ENCODE results near the gene FAXDC2. TPM values are rescaled to one million over a fixed set of nuclear protein-coding genes. Genes with fewer than 3 reads are reported as not detected.

The FAXDC2 gene
- total and polyA plus RNA-seq, 2 of the 13 experiments (the other 11 are each of a cell fraction or from before 2014, with no cell fraction given) = 4.7 to 58.8 TPM

- TF ChIP-seq TFDP2 (CRISPR knock-in tag; IDR thresholded peaks at IDR 0.05) = 0 out of 2 replicates have a peak, but pooled peaks have one; percentile 21
Observed at GRCh38 chr5:154837009-154837901, 13.1 kb downstream of the FAXDC2 start (continued).

- Histone ChIP-seq H3K9me3 (ENCODE audit: low read length) (no peaks in the 10 kb centered on the region), H3K4me1 (ENCODE audit: insufficient read depth, low read length) (peaks cover 75% of the 10 kb centered on the region), H4K20me1 (ENCODE audit: insufficient read depth, low read length) (no peaks in the 10 kb centered on the region), H3K27ac (ENCODE audit: extremely low read length, insufficient read depth, low read length) (no peak overlapping the region), H3K4me3 (replicated peaks in 1 of 3; ENCODE audit: insufficient read depth in 1 of 3, low read depth in 2 of 3, low read length in 3 of 3) (no peak overlapping the region), H3K9ac (ENCODE audit: insufficient read depth, low read depth, low read length) (no peak overlapping the region), H3K4me2 (ENCODE audit: low read depth, low read length) (no peak overlapping the region), H3K27me3 (ENCODE audit: control insufficient read depth in 1 of 2, insufficient read depth in 2 of 2, low read length in 2 of 2) (no peaks in the 10 kb centered on the region), H3K79me2 (ENCODE audit: insufficient read depth, low read length) (no peaks in the 10 kb centered on the region), H3K36me3 (replicated peaks in 1 of 2; ENCODE audit: control insufficient read depth in 1 of 2, insufficient read depth in 2 of 2, low read length in 2 of 2) (peaks cover 0 to 8% of the 10 kb centered on the region in 2 experiments; a peak in 3 of 5 replicates), H2AFZ (ENCODE audit: low read length) (no peak overlapping the region)
- no TSS peak for BruUV-seq (replicated peaks)
- CTCF ChIA-PET (ENCODE audit: low intra/inter-chr PET ratio, low total read pairs) = no interaction called here
- WGBS (ENCODE audit: low lambda C conversion rate) = 92% methylated on average over 6 of the region's 6 CpGs
- POLR2A ChIA-PET = interaction anchor here (1.1 to 3.4 kb wide), 2 partner anchors 9 to 15 kb away, joined by 3 to 14 read pairs; partner anchors contain the start of gene FAXDC2
- in situ Hi-C loops (cut with HindIII; ENCODE audit: extremely low pct_ligation_motif_present, low pct_unique_long_range_greater_than_20kb) = no loop called here
- no peak for ATAC-seq
- intact Hi-C loops (cut with micrococcal nuclease; ENCODE audit: unreplicated experiment) = no loop called here
- no peak for DNase-seq (ENCODE audit: low spot score)
- no peak for FAIRE-seq
- no peak for TF ChIP-seq ZNF589 (CRISPR knock-in tag; conservative IDR thresholded peaks at IDR 0.05)
- no peak for TF ChIP-seq NCOA2 (CRISPR knock-in tag; IDR thresholded peaks at IDR 0.05)
- no peak for TF ChIP-seq ZNF781 (CRISPR knock-in tag; IDR thresholded peaks at IDR 0.05; ENCODE audit: borderline replicate concordance, not compliant biosample characterization)
- no peak for TF ChIP-seq ZNF556 (CRISPR knock-in tag; IDR thresholded peaks at IDR 0.05; ENCODE audit: borderline replicate concordance)
- TF ChIP-seq ATF5 (CRISPR knock-in tag; IDR thresholded peaks at IDR 0.05; ENCODE audit: low read depth) = no peak
- no peak for TF ChIP-seq ZNF343 (CRISPR knock-in tag; IDR thresholded peaks at IDR 0.05)
- TF ChIP-seq ZNF646 (CRISPR knock-in tag; IDR thresholded peaks at IDR 0.05) = no peak
- TF ChIP-seq ZNF713 (CRISPR knock-in tag; IDR thresholded peaks at IDR 0.05) = no peak
- TF ChIP-seq HNF1B (CRISPR knock-in tag; IDR thresholded peaks at IDR 0.05) = no peak
- TF ChIP-seq MZF1 (CRISPR knock-in tag; IDR thresholded peaks at IDR 0.05; ENCODE audit: borderline replicate concordance) = no peak
Observed at GRCh38 chr5:154836225-154836624, 14.2 kb downstream of the FAXDC2 start.

Measured in HepG2 (cell line).